Large intestine (tissue), 3 donors: ENCODE data around the gene AGAP5. TPM values are rescaled to one million over a fixed set of nuclear protein-coding genes. Genes with fewer than 3 reads are reported as not detected.
"Not testable (repeated sequence)": the region's sequence is repeated elsewhere in the genome, so short reads cannot be mapped to it uniquely, and the experiment has no call there.

Source experiments
- DNase-seq, 2 donors: peaks; one replicate each; pipeline versions ENCODE4 v3.0.0 to v3.0.0-alpha.2; 2013
- H3K27ac ChIP-seq: one replicate; pipeline ENCODE4 v1.5.1; 2013; ENCODE audit warnings: low read length
- H3K27me3 ChIP-seq: 2 replicates; pipeline ENCODE4 v1.6.1; 2013; ENCODE audit warnings: low read length; ENCODE audit not compliant: control insufficient read depth, insufficient read depth
- H3K36me3 ChIP-seq: 2 replicates; pipeline ENCODE4 v1.6.1; 2013; ENCODE audit warnings: low read length; ENCODE audit not compliant: control insufficient read depth, insufficient read depth
- H3K4me1 ChIP-seq: one replicate; pipeline ENCODE4 v1.6.1; 2013; ENCODE audit warnings: low read length; ENCODE audit not compliant: control insufficient read depth, insufficient read depth
- H3K4me3 ChIP-seq: one replicate; pipeline ENCODE4 v1.5.1; 2013; ENCODE audit warnings: low read length
- H3K9me3 ChIP-seq: one replicate; pipeline ENCODE4 v1.6.1; 2013; ENCODE audit warnings: mild to moderate bottlenecking, low read depth, low read length, moderate library complexity; ENCODE audit not compliant: control insufficient read depth
- WGBS: methylation state at CpG from one replicate; pipeline ENCODE4 v1.1.5; 2013; ENCODE audit warnings: low lambda C conversion rate; ENCODE audit not compliant: insufficient coverage; 5-methylcytosine and 5-hydroxymethylcytosine counted together
- polyA plus RNA-seq: library from polyadenylated mRNA; unstranded; fragments of 120-200 nt; gene quantifications from one replicate; pipeline ENCODE4 v1.2.1, GENCODE V29; 2013

AGAP5 gene
- polyA plus RNA-seq, 1 donor: 16.6 TPM

GRCh38 chr10:73732931-73733623, 35.2 kb upstream of the AGAP5 start:
- no CpG with 5 or more reads among the region's 84 CpGs for WGBS
- H3K9me3 ChIP-seq: no peaks in the 10 kb centered on the region
- no peak for DNase-seq
- no peaks in the 10 kb centered on the region for H3K4me1 ChIP-seq
- no peak overlapping the region for H3K27ac ChIP-seq
- peaks cover 32% of the 10 kb centered on the region for H3K36me3 ChIP-seq
- H3K4me3 ChIP-seq: no peak overlapping the region
- H3K27me3 ChIP-seq: no peaks in the 10 kb centered on the region

DNA sequence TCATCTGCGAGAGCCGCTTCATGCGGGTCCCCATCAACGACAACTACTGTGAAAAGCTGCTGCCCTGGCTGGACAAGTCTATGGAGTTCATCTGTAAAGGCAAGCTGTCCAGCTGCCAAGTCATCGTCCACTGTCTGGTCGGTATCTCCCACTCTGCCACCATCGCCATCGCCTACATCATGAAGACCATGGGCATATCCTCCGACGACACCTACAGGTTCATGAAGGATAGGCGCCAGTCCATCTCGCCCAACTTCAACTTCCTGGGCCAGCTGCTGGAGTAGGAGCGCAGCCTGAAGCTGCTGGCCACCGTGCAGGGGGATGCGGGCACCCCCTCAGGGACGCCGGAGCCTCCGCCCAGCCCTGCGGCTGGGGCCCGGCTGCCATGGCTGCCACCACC, 34.5 kb upstream of the AGAP5 start:
- no peaks in the 10 kb centered on the region for H3K4me1 ChIP-seq
- H3K27me3 ChIP-seq: no peaks in the 10 kb centered on the region
- peaks cover 29% of the 10 kb centered on the region for H3K36me3 ChIP-seq
- no peak overlapping the region for H3K27ac ChIP-seq
- WGBS: no CpG with 5 or more reads among the region's 20 CpGs
- H3K9me3 ChIP-seq: no peaks in the 10 kb centered on the region
- no peak overlapping the region for H3K4me3 ChIP-seq
- no peak for DNase-seq

DNA sequence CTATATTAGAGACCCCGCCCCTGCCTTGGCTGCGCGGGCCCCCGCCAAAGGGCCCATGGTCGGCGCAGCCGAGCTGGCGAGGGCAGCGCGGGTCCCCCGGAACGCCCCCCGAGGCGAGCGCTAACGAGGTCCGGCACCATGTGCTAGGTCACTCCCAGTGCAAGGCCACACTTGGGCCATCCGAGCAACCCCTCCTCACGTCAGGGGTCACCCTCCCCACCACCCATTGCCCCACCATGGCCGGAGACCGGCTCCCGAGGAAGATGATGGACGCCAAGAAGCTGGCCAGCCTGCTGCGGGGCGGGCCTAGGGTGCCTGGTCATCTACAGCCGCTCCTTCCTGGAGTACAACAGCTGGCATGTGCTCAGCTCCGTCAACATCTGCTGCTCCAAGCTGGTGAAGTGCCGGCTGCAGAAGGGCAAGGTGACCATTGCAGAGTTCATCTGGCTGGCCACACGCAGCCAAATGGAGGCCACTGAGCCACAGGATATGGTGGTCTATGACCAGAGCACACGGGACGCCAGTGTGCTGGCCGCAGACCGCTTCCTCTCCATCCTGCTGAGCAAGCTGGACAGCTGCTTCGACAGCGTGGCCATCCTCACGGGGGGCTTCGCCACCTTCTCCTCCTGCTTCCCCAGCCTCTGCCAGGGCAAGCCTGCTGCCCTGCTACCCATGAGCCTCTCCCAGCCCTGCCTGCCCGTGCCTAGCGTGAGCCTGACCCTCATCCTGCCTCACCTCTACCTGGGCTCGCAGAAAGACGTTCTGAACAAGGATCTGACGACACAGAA, 33.9 kb upstream of the AGAP5 start:
- Histone ChIP-seq H3K27ac (no peak overlapping the region), H3K4me1 (no peaks in the 10 kb centered on the region), H3K9me3 (no peaks in the 10 kb centered on the region), H3K4me3 (no peak overlapping the region), H3K27me3 (no peaks in the 10 kb centered on the region), H3K36me3 (peaks cover 33% of the 10 kb centered on the region)
- no peak for DNase-seq
- WGBS: no CpG with 5 or more reads among the region's 42 CpGs

- Histone ChIP-seq H3K4me3 (peak overlapping the region; percentile 84), H3K4me1 (no peaks in the 10 kb centered on the region), H3K27ac (peak overlapping the region; percentile 88), H3K36me3 (peaks cover 37% of the 10 kb centered on the region), H3K27me3 (no peaks in the 10 kb centered on the region), H3K9me3 (no peaks in the 10 kb centered on the region)
- DNase-seq: peak; percentile 70 to 95
- no CpG with 5 or more reads among the region's 58 CpGs for WGBS
Measured at GRCh38 chr10:73730153-73730906, 32.4 kb upstream of the AGAP5 start.

- DNase-seq, H3K9me3 ChIP-seq, H3K4me1 ChIP-seq, H3K27me3 ChIP-seq: not testable (repeated sequence)
- peak overlapping the region; percentile 88 for H3K27ac ChIP-seq
- no CpG with 5 or more reads among the region's 9 CpGs for WGBS
- H3K4me3 ChIP-seq: peak overlapping the region; percentile 84
- H3K36me3 ChIP-seq: peaks cover 34% of the 10 kb centered on the region
Measured at GRCh38 chr10:73729781-73730152, 31.9 kb upstream of the AGAP5 start.

- Histone ChIP-seq H3K4me1 (no peaks in the 10 kb centered on the region), H3K9me3 (no peaks in the 10 kb centered on the region), H3K27ac (no peak overlapping the region), H3K27me3 (no peaks in the 10 kb centered on the region), H3K36me3 (peaks cover 52% of the 10 kb centered on the region), H3K4me3 (no peak overlapping the region)
- WGBS: no CpG with 5 or more reads among the region's 4 CpGs
- DNase-seq: no peak
Measured at GRCh38 chr10:73723516-73723915, 25.6 kb upstream of the AGAP5 start.

DNA sequence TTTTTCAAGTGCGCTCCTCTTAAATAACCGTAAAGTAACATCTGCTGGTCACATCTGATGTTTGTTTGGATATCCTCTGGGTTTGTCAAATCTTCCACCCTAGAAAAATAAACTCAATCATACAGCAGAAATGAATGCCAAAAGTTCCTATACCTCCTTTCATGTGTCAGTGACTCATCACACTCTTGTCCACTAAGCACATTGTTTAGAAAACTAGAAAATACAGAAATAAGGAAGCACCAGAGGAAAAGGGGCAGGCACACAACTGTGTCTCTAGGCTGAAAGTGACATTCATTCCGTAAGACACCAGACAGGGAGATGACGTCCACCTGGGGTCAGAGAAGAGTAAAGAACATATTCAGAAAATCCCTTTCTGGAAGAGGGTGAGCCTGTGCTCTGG, 22.7 kb upstream of the AGAP5 start:
- peaks cover 55% of the 10 kb centered on the region for H3K36me3 ChIP-seq
- WGBS: 93% methylated on average over 2 of the region's 4 CpGs
- H3K4me3 ChIP-seq, H3K9me3 ChIP-seq, H3K27ac ChIP-seq, DNase-seq, H3K4me1 ChIP-seq, H3K27me3 ChIP-seq: not testable (repeated sequence)

DNA sequence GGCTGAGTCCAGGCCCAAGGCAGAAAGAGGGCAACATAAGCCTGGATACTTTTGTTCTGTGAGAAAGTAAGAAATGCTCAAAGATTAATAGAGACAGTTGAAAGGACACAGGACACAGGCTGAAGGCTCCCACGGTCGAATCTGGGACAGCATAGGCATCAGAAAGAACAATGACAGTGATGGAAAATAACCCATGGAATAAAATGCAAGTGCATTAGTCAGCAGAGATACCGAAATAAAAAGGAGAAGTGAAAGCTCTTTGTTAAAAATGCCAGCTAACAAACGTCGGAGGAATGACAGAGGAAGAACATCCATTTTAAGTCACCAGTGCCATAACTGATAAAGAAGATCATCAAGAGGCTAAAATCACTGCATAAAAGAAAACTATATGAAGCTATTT, 19.6 kb upstream of the AGAP5 start:
- no peak overlapping the region for H3K4me3 ChIP-seq
- no peaks in the 10 kb centered on the region for H3K4me1 ChIP-seq
- WGBS: 83% methylated on average over 5 of the region's 5 CpGs
- H3K27ac ChIP-seq: no peak overlapping the region
- H3K9me3 ChIP-seq: no peaks in the 10 kb centered on the region
- H3K36me3 ChIP-seq: peaks cover 45% of the 10 kb centered on the region
- H3K27me3 ChIP-seq: no peaks in the 10 kb centered on the region
- DNase-seq: no peak

GRCh38 chr10:73716251-73716650, 18.3 kb upstream of the AGAP5 start:
- Histone ChIP-seq H3K27me3 (no peaks in the 10 kb centered on the region), H3K4me3 (no peak overlapping the region), H3K36me3 (peaks cover 39% of the 10 kb centered on the region), H3K27ac (no peak overlapping the region), H3K9me3 (no peaks in the 10 kb centered on the region), H3K4me1 (no peaks in the 10 kb centered on the region)
- WGBS: no CpG with 5 or more reads among the region's 1 CpG
- no peak for DNase-seq
